ENCODE measurements around the gene PHF12.

DNA sequence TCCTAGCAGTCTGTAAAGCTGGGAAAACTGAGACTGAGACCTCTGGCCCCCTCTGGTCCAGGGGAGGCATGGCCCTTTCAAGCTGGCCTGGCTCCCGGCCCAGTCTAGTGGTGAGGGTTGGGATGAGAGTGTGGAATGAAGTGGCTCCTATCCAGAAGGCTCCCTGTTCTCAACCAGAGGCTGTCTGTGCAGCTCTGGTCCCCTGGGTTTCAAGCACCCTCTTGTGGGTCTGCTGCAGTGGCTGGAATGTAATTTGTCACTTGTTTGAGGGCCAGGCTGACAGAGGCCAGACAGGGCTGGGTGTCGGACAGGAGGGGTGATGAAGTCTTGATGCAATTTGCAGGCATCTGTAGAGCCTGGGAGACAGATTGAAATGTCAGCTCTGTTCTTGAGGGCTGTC, 22.1 kb upstream of the PHF12 start:
- TF ChIP-seq, protein P1, sequence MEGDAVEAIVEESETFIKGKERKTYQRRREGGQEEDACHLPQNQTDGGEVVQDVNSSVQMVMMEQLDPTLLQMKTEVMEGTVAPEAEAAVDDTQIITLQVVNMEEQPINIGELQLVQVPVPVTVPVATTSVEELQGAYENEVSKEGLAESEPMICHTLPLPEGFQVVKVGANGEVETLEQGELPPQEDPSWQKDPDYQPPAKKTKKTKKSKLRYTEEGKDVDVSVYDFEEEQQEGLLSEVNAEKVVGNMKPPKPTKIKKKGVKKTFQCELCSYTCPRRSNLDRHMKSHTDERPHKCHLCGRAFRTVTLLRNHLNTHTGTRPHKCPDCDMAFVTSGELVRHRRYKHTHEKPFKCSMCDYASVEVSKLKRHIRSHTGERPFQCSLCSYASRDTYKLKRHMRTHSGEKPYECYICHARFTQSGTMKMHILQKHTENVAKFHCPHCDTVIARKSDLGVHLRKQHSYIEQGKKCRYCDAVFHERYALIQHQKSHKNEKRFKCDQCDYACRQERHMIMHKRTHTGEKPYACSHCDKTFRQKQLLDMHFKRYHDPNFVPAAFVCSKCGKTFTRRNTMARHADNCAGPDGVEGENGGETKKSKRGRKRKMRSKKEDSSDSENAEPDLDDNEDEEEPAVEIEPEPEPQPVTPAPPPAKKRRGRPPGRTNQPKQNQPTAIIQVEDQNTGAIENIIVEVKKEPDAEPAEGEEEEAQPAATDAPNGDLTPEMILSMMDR (IDR thresholded peaks at IDR 0.05 in 8 of 11, conservative IDR thresholded peaks at IDR 0.05 in 3 of 11), result peak in 1 of 11 experiments; percentile 11
- TF ChIP-seq POLR2A (IDR thresholded peaks at IDR 0.05), result no peak
